ENCODE measurements around the gene RNF157. TPM values are rescaled to one million over a fixed set of nuclear protein-coding genes. Genes with fewer than 3 reads are reported as not detected.

RNF157 gene
- total and polyA plus RNA-seq, 12 donors: 2.3 to 6.1 (median 4.5) TPM

DNA sequence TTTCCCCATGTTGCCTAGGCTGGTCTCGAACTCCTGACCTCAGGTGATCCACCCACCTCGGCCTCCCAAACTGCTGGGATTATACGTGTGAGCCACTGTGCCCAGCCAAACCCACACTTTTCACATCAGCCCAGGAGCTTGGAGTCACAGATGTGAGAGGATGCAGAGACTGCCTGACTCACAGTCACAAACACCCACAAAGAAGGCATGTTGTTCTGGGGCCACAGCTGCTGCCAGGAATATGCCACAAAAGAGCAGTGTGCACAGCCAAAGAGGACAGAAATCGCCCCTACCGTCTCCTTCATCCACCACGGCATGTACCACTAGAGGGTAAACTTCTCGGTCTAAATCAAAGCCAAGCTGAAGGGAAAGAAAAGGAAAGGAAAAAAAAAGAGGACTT lies 74.1 kb downstream of the RNF157 start:
- DNase-seq: no peak
- TF ChIP-seq, protein P1, sequence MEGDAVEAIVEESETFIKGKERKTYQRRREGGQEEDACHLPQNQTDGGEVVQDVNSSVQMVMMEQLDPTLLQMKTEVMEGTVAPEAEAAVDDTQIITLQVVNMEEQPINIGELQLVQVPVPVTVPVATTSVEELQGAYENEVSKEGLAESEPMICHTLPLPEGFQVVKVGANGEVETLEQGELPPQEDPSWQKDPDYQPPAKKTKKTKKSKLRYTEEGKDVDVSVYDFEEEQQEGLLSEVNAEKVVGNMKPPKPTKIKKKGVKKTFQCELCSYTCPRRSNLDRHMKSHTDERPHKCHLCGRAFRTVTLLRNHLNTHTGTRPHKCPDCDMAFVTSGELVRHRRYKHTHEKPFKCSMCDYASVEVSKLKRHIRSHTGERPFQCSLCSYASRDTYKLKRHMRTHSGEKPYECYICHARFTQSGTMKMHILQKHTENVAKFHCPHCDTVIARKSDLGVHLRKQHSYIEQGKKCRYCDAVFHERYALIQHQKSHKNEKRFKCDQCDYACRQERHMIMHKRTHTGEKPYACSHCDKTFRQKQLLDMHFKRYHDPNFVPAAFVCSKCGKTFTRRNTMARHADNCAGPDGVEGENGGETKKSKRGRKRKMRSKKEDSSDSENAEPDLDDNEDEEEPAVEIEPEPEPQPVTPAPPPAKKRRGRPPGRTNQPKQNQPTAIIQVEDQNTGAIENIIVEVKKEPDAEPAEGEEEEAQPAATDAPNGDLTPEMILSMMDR (IDR thresholded peaks at IDR 0.05): no peak
- no peak for TF ChIP-seq POLR2A (IDR thresholded peaks at IDR 0.05)
- intact Hi-C loops (cut with DNase I): no loop called here

DNA sequence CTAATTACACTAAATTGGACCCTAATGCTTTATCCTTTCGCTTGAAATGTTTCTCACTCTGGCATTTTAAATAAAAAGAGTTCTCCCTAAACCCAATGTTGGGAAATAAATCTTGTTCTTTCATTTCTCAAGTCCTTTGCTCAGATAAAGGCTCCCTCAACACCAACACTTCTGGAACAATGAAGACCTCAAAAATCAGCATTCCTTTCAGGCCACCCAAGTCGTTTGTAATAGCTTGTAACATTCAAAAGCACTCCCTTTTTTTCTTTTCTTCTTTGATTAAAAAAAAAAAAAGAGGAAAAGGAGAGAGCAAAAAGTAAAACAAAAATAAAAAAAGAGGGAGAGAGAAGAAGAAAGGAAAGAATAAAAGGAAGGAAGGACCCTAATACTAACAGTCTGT lies 76.0 kb downstream of the RNF157 start:
- H3K27me3 ChIP-seq: no peaks in the 10 kb centered on the region
- intact Hi-C loops (cut with DNase I): no loop called here
- no peaks in the 10 kb centered on the region for H3K36me3 ChIP-seq (replicated peaks in 1 of 2)
- H3K27ac ChIP-seq: no peak overlapping the region
- H3K4me3 ChIP-seq: no peak overlapping the region
- H3K4me1 ChIP-seq (replicated peaks in 1 of 2): no peaks in the 10 kb centered on the region
- WGBS, 4 donors: 76 to 83% (median 79%) methylated on average over 2 of the region's 2 CpGs
- TF ChIP-seq, protein P1 (IDR thresholded peaks at IDR 0.05): no peak
- DNase-seq: no peak
- H3K9me3 ChIP-seq (replicated peaks in 1 of 3): no peaks in the 10 kb centered on the region

More for the DNA sequence above, 74.1 kb downstream of the RNF157 start:
- H3K4me1 ChIP-seq (replicated peaks in 1 of 2): no peaks in the 10 kb centered on the region
- 90 to 97% (median 91%) methylated on average over 7 of the region's 7 CpGs for WGBS, 4 donors
- H3K4me3 ChIP-seq: no peak overlapping the region
- H3K9me3 ChIP-seq (replicated peaks in 1 of 3): no peaks in the 10 kb centered on the region
- no peak overlapping the region for H3K27ac ChIP-seq
- no peaks in the 10 kb centered on the region for H3K36me3 ChIP-seq (replicated peaks in 1 of 2)
- no peaks in the 10 kb centered on the region for H3K27me3 ChIP-seq

DNA sequence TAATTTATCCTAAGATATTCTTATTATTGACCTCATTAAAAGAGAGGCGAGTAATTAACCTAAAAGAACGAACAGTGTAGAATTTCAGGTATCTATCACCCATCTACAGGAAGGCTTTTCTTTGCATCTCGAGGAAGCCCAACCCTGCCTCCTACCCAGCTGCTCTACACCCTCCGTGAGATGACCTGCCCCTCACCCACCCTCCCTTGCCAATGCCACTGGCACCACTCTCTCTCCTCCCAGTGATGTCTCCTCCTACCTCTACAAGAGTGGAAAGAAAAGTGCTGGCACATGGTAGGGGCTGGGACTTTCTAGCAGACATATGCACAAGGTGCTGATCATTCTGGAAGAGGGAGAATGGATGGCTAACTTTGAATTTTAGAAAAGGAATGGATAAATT lies 76.4 kb downstream of the RNF157 start:
- Histone ChIP-seq H3K27ac (no peak overlapping the region), H3K4me1 (replicated peaks in 1 of 2) (no peaks in the 10 kb centered on the region), H3K36me3 (replicated peaks in 1 of 2) (no peaks in the 10 kb centered on the region), H3K27me3 (no peaks in the 10 kb centered on the region), H3K4me3 (no peak overlapping the region), H3K9me3 (replicated peaks in 1 of 3) (no peaks in the 10 kb centered on the region)
- 86 to 99% (median 94%) methylated on average over 4 of the region's 4 CpGs for WGBS, 4 donors
- no peak for DNase-seq
- intact Hi-C loops (cut with DNase I): no loop called here
- no peak for TF ChIP-seq POLR2A (IDR thresholded peaks at IDR 0.05)
- TF ChIP-seq, protein P1 (IDR thresholded peaks at IDR 0.05): no peak

DNA sequence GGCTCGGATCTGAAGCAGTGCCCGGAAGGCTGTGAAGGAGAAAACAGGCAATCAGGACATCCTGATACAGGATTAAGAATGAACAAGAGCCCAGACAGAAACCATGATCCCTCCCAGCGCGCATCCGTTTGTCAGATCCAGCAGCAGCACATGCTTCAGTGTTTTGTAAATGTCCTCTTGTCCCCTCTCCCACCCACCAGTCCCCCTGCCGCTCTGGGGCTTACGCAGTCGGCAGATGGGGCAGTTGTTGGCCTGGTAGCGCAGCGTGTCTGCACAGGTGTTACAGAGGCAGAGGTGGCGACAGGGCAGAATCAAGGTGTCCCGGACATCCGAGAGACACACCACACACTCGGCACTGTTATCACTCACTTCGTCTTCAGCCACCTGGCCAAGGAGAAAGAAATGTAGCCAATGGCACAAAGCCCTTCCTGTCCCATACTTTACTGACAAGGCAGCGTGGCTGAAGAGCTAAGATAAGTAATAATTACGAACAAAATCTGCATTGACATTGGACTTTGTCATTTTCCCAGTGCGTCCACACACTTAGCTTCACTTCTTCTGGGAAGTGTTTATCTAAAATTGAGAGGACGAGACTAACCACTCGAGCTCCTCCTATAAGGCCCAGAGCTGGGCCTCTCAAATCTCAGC lies 78.5 kb downstream of the RNF157 start:
- no peaks in the 10 kb centered on the region for H3K27me3 ChIP-seq
- intact Hi-C loops (cut with DNase I): no loop called here
- 88 to 91% (median 89%) methylated on average over 20 of the region's 20 CpGs for WGBS, 4 donors
- DNase-seq: no peak
- H3K36me3 ChIP-seq (replicated peaks in 1 of 2): no peaks in the 10 kb centered on the region
- no peak overlapping the region for H3K27ac ChIP-seq
- H3K9me3 ChIP-seq (replicated peaks in 1 of 3): no peaks in the 10 kb centered on the region
- H3K4me3 ChIP-seq: no peak overlapping the region
- no peaks in the 10 kb centered on the region for H3K4me1 ChIP-seq (replicated peaks in 1 of 2)
- TF ChIP-seq POLR2A (IDR thresholded peaks at IDR 0.05): no peak
- TF ChIP-seq, protein P1 (IDR thresholded peaks at IDR 0.05): no peak

Measured in adrenal gland (tissue), 12 donors.